NCI-H1694 (cell line): Measurements from ENCODE around the gene PRICKLE2.
A peak's percentile ranks its signal among the peaks of the same experiment; 100 is the strongest.

Experiments
- DNase-seq: peaks from one replicate; lab custom pipeline; 2025; lab: John Stamatoyannopoulos, UW

Gene PRICKLE2

DNA sequence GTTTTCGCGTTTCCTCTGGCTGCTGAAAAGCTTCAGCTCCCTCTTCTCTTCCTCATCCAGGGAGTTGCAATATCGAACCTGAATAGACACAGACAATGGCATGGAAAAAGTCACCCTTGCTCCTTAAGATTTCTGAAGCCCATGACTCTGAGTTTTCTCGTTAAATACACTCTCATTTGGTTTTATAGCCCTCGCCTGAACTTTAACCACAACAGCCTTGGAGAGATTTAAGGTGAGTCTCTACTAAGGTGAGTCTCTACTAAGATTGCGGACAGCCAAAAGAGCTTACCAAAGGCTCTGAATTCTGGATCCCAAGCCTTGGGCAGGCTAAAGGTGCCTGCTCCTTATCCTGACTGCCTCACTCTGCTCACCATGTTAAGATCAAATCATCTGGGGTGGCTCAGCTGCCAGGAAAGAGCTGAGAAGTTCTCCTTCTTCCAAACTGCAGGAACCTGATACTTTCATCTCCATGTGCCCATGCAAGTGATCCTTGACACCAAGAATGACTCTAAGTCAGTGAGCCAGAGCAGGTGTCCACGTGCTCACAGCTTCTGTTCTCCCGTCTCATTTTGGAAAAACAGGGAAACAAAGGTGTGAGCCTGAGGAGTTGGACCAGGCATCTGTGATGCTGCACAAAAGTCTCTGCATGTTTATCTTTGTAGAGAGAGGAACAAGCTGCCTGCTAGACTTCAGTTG, 65.1 kb downstream of the PRICKLE2 start:
- no peak for DNase-seq

DNA sequence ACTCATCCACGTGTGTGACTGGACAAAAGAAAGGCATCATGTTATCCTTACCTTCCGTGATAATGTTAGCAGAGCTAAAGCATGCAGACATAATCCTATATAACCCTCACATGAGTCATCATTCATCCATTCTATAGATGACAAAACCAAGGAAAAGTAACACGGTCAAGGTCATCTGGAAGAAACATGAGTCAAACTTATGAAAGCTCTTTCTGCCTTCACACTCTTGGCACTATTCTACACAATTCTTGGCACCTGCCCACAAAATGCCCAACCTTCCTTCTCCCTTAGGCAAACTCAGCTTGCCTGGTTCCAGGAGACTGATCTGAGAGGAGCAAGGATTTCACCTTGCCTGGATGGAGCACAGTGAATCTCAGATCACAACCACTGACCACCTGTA, 66.9 kb downstream of the PRICKLE2 start:
- no peak for DNase-seq

DNA sequence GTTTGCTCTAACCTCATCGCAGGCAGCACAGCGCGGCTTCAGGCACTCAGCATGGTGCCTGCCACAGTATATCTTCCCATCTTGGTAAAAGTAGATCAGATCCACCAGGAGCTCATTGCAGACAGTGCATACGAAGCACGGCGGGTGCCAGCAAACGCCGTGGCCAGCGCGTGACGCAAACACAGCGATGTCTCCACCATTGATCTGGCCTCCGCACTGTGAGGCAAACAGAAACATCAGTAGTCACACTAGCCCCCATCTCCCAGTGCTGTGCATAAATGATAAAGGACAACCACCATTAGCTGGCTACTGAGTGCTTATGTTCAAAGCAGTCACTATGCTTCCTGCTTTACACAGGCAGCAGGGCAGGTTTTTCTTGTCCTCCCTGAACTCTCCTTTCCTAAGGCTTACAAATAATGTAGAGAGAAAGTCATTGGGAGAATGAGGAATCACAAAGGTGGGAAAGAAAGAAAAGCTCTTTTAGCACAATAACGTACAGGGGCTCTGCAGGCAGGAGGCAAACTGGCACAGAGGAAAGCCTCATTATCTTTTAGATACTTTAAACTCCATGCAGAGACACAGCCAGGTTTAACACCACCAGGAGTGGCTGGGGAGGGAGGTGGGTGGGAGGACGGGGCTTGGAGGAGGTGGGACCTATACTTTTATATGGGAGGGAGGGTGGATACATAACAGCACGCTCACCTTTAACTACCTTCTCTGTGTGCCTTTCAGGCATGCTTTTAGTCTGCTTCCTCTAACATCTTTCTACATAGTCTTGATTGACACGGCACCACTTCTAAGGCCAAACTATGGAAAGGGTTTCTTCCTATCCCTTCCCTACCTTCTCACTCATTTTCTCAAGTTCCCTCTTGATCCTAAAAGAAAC, 67.9 kb downstream of the PRICKLE2 start:
- DNase-seq: no peak

DNA sequence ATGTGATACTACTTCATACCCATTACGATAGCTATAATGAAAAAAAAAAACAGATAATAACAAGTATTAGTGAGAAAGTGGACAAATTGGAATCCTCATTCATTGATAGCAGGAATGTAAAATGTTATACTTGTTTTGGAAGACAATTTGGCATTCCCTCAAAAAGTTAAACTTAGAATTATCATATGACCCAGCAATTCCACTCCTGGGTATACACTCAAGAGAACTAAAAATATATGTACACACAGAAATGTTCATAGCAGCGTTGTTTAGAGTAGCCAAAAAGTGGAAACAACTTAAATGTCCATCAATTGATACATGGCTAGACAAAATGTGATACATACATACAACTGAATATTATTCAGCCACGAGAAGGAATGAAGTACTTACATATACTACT, 69.9 kb downstream of the PRICKLE2 start:
- no peak for DNase-seq

DNA sequence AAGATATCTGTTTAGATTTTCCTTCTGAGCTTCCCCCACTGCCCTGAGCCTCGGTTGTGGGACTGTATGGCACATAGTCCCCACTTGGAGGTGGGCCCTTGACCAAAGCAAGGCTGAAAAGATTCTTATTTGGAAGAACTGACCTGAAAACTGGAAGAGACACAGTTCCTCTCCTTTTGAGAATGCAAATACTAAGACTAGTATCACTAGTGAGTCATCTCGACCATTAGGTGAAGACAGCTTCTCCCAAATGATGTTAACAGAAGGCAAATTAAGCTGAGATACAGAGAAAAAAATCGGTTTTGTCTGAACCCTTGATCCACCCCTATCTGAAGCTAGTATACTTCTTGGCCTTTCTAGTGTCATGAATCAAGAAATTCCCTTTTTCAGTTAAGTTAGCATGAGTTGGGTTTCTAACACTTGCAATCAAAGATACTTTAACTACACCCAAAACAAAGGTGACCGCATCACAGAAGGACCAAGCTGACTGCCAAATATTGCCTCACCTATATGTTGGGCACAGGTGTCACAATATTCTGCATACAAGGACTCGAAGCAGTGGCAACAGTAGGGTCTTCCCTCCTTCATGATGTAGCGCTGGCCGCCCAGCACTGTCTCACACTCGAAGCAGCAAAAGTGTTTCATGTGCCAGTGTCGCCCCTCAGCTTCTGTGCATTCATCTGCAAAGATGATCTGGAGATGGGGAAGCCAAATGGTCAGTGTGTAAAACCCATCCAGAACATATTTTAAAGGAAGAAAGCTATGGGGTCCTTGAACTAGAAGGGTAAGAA, 72.4 kb downstream of the PRICKLE2 start:
- DNase-seq: no peak

DNA sequence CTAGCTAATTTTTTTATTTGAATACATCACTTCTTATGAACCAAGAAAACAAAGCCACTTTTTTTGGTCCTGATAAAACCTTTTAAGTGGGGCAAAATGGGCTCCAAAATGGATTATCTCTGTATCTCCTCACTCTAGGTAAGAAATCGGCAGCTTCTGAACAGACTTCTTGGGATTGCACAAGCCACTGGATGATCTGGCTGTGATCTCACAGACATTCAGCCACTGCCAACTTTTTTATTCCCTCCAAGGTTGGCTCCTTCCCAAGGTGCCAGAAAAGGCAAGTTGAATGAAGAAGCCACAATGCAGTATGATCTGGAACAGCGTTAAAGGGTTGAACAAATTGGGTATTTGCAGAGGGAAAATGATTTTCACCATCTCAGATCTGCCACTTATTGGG, 73.2 kb downstream of the PRICKLE2 start:
- DNase-seq: no peak

DNA sequence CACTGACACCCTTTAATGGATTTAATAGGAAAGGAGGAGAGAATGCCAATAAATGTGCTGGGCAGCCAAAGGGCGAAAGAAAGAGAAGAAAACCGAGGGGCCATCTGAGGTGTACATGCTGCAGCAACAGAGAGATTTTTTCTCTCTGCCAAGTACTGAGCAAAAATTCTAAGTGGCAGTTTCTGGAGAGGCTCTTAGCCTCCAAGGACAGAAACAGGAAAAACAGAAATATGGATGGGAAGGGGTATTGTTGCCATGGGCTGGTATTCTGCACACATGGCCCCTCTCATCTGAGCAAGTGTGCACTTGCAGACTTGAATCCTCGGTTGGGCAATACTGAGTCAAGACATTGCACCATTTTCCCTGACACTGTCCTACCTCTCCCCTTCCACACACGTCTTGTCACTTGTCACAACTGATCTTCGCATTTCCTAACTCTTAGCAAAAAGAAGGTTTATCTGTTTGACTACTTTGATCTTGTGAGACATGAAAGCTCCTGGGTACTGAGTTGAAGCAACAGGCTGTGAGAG, 73.9 kb downstream of the PRICKLE2 start:
- DNase-seq: no peak

DNA sequence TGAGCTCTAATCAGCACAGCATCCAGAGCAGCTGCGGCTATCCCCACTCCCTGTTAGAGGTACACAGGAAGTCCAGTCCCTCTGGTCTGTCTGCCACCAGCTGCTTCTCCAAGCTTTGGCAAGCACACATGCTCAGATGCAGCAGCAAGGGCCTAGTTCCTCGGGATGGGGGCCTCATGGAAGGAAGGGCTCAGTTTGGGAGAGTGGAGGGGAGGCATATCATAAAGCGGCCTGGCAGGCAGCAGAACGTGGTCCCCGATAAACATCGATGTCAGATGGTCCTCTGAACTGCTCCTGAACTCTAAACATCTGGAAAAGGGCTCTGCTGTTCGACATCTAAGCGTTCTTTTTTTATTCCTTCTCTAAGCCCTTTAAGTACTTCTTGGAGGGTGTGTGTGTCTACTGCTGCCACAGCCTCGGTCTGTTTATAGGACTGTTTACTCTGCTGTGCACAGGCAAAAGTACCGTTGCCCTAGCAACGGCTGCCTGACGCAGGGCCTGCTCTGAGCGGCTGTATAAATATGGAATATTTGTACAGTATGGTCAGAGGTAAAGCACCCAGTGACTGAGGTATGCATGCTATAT, 74.6 kb downstream of the PRICKLE2 start:
- DNase-seq: peak; percentile 10

DNA sequence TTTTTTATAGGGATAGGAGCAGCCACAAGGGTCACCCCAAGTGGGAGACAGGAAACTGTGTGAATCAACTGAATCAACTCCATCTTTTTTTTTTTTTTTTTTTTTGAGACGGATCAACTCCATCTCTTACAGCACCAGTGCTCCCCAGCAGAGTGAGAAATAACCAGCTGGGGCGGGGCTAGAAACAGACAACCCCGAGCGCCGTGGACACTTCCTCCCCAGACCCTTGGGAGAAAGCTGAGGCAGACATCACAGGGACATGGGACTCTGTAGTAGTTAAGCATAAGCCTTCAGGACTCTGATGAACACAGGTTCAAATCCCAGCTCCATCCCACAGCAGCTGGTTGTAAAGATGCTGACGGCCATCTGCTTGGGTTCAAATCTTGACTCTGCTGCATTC, 75.4 kb downstream of the PRICKLE2 start:
- DNase-seq: no peak

DNA sequence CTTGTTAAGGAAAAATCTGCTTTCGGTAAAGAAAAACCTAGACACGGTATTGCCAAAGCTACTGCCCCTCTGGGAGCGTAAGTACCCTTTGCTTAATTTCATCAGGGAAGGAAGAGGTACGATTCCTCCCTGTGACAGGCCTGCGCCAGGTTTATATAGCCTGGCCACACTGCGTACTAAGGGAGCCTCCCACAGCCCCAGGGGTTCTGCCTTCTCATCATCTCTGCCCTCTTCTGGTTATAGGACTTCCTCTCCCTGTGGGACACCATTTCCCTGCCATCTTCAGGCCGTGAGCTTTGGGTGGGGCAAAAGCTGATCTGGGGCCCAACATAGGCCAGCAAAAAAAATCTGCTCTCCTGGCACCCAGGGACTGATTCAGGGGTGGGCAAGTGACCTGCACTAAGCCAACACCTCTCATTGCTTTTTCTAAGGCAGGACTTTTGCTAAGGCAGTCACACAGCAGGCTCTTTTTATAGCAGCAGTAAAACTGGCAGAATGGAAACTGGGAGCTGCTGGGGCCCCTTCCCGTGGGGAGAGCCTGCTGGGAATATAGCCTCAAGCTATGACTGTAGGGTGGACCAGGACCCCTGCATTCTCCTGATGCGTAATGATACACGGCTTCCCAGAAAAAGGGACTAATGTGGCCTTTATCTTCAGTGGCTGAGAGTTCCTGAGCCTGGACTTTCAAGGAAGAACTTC, 76.2 kb downstream of the PRICKLE2 start:
- no peak for DNase-seq

DNA sequence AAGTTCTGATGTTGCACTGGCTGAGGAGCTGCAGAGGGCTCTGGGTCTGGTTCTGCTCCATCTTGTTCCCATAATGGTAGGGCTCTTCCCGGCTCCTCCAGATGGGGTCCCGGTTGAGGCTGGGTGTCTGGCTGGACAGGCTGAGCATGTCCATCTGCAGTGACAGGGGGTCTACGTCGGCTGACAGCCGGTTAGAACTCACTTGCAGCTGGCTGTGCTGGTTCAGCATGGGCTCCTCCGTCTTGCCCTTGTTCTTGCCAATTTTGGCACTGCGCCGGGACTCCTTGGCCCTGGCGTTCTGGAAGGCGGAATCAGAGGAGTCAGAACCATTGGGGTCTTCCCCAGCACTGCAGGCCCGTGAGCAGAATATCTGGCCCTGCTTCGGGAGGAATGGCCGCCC, 78.1 kb downstream of the PRICKLE2 start:
- no peak for DNase-seq

DNA sequence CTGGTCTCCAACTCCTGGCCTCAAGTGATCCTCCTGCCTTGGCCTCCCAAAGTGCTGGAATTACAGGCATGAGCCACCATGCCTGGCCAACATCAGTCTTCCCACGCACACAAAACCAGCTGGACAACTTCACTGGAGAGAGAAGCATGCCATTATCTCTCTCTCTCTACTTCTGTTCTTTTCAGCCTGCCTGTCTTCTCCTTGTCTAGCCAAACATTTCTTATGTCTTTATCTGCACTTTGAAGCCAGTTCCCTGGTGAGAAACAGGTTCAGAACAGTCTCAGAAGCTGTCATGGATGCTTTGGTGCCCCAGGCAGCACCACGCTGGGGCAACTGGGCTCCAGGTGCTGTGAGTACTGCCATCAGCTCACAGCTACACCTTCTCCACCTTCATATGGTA, 79.8 kb downstream of the PRICKLE2 start:
- DNase-seq: no peak

DNA sequence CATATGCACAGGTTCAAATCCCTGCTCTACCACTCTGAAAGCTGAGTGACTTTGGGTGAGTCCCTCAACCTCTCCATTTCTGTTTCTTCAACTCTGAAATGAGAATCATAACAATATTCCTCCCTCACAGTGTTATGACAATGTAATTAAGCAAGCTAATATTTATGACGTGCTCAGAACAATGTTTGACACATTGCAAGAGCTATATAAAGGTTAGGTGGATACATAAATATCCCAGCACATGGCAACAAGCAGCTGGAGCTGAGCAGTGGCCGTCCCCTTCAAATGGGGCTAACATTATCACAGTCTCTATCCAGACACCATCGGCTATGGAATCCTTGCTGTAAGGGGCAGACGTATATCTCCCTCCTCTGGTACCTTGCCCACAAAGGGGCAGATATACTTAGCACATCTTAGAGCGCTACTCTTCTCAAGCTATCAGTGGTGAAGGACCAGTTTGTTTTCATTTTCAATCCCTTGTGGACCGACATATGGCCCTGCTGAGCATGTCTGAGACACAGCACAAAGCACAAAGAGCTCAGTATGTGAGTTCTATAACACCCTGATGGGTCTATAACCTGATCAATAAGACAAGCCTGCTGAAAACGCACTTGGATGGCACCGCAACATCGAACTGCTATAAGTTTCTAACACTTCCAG, 80.9 kb downstream of the PRICKLE2 start:
- no peak for DNase-seq

DNA sequence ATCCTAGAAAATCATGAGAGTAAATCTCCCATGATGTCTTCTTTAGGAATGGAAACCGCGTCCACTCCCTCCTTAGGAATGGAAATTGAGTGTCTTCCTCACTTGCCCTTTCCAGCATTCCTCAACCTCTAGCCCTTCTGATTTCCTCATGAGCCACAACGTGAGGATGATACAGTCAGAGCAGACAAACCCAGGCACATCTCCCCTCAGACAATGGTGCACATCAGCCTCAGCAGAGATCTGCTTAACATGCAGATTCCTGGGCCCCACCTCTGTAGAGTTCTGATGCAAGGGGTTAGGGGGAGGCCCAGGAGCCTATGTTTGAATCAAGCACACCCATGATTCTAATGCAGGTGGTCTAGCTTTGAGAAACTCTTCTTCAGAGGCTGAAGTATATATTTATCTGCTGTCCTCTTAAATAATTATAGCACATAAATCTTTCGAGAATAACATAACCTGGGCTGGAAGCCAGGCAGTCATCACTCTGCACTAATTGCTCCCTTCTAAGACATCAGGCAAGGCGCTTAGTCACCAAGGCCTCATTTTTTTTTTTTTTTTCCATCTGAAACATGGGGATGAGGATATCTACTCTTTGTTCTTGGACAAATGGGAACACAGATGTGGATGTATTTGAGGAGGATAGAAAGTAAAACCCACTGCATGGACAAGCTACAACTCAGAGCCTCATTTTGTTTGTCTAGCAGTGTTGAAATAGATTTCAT, 81.7 kb downstream of the PRICKLE2 start:
- DNase-seq: peak; percentile 10

DNA sequence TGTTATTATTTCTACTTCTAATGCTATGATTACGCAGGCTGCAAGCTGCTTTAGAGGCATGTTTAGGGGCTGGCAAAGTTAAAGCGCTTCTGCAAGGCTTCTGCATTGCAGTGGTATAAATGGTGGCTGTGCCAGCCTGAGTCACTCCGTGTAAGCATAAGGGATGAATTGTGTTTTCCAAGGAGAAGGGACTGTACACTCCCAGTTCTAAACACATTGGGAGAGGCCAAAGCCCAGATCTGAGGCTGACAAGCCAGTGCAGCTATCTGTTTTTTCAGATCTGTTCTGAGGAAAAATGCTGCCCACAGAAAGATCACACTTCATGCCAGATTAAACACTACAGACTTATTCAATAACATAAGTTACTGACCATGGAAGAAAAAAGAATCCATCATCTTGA, 83.8 kb downstream of the PRICKLE2 start:
- DNase-seq: no peak

DNA sequence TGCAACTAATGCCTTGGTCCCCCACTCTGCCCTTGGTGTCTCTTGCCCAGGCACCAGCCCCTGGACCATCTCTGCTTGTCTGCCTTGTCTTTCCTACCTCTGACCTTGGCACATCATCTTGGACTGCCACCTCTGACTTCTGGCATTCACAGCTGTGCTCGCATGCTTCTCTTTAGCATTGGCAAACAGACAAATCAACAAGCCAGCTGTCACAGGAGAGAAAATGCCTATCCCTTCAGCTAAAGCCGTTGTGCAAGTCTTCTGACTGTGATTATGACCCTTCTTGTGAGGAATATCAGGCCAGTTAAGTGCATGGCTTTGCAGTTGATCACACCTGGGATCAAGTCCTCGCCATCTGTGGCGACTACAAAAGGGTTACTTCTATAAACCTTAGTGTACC, 84.6 kb downstream of the PRICKLE2 start:
- DNase-seq: peak; percentile 12

DNA sequence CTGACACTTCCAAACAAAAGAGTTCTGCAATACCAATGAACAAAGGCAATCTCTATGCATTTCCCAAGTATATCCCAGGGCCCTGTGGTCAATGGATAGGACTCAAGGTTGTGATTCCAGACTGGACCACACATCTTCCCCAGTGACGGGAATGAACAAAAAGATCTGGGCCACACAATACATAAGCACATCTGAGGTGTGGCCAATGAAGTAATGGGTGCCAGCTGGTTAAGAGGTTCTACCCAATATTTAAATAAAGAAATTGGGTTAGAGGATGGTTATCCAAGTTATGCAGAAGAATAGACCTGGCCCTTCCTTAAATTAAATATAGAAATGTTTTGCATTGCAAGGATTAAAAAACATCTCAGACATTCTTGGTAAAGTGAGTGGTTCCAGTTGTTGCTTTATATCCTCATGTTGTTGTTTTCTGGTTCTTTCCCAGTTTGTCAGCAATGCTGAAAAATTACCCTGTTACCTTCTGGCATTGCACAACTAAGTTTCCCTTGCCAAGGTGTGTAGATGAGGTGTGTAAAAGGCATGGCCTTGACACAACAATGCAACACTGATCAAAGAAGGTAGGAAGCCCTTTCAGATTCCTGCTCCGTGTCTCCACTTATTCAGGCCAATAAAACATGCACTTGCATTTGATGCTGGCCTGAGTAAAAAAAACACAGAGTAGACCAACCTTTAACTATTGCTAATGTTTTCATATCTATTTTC, 86.5 kb downstream of the PRICKLE2 start:
- no peak for DNase-seq

DNA sequence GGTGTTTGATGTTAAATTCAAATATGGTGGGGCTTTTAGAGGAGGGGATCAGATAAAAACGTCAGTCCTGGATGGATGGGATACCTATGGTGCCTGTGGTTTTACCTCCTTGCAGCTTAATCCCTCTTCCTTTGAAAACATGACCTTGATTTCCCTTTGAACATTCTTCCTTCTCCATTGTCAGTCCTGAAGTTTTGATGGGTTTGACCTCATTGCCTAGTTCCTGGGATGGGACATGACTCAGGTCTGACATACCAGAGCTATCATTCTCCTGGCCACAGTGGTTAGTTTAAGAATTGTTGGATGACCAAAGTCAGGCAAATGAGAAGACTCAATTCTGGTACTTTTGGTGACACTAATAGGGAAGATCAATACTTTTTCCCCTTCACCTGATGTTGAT, 87.2 kb downstream of the PRICKLE2 start:
- DNase-seq: no peak

DNA sequence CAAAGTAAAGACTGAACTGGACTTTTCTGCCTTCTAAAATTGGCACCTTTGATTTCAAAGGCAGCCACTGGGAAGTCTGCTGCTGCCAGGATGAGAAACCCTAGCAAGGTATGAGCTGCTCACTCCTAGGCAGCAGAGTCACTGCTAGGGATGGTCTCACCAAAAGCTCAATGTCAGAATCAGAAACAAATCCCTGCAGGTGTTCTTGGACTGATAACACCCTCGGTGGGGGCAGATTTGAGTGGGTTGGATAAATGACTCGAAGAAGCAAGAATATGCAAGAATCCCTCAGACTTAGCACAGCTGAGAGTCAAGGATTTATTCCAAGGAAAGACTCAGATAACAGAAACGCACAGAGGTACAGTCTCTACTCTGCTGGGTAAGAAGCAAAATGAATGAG, 90.4 kb downstream of the PRICKLE2 start:
- no peak for DNase-seq

DNA sequence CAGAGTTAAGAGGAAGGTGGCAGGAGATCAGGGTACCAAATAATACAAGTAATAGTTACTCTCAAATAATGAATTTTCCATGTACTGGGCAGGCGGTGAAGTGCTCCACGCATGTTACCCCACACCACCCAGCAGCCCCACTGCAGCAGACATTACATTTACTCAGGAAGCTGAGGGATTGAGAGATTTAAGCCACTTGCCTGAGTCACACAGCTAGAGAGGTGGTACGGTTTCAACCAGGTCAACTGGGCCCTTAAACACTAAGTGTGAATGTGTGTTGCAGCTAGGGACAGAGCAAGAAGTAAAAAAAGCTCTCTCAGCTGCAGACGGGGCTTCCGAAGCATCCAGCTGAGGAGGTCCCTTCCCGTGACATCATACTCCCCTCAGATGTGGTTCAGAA, 91.3 kb downstream of the PRICKLE2 start:
- DNase-seq: no peak
